Gastroesophageal sphincter (tissue), 3 donors: Measurements from ENCODE around the gene SLC30A3.

Experiments used
- CTCF ChIP-seq, 4 experiments: fragments of 200-600 bp in 2 of 4; fragments of 450-650 bp in 2 of 4; sonication (generic) in 1 of 4; IDR thresholded peaks; one replicate each; pipeline ENCODE4 v1.5.1; 2017 to 2019; ENCODE audit warnings: antibody characterized with exemption in 4 of 4, mild to moderate bottlenecking in 2 of 4, moderate library complexity in 2 of 4
- EP300 ChIP-seq: sonication (generic); formaldehyde crosslinking; IDR thresholded peaks from one replicate; pipeline ENCODE4 v1.6.1; 2017; ENCODE audit warnings: antibody characterized with exemption, mild to moderate bottlenecking
- POLR2A ChIP-seq, 2 donors: fragments of 450-650 bp; IDR thresholded peaks; one replicate each; pipeline ENCODE4 v1.6.1; 2017; ENCODE audit warnings: antibody characterized with exemption in 2 of 2, mild to moderate bottlenecking in 2 of 2, moderate library complexity in 1 of 2
- POLR2AphosphoS5 ChIP-seq: sonication (generic); formaldehyde crosslinking; IDR thresholded peaks from one replicate; pipeline ENCODE4 v1.6.1; 2017; ENCODE audit warnings: antibody characterized with exemption

DNA sequence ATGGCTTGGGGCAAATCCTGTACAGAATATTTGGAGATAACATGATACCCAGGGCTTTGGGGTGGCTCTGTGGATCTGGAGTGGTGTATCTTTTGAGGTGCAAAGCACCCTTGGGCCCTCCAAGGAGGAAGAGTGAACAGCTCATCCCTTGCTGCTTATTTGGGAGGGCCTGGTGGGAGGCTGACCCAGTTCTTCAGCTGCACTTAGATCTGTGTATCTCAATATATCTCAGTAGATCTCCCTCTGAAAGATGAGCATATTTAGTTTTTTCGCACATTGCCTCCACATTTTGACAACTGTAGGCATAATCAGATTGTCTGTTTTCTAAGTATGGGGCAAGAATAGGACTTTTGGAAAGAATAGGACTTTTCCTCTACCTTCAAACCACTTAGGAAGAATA lies 22.1 kb upstream of the SLC30A3 start:
- TF ChIP-seq CTCF (IDR thresholded peaks at IDR 0.05), result no peak
- no peak for TF ChIP-seq POLR2AphosphoS5
- TF ChIP-seq POLR2A (IDR thresholded peaks at IDR 0.05), result no peak
- no peak for TF ChIP-seq EP300
